HCT116 (cell line): ENCODE data around the gene CKMT2. TPM values are rescaled to one million over a fixed set of nuclear protein-coding genes. Genes with fewer than 3 reads are reported as not detected.

ENCODE experiments used
- ATAC-seq: fragments of 200-7000 bp; cut with Tn5 transposase; 2 replicates; pipeline ENCODE4 v1.9.1; 2020; ENCODE audit warnings: mild to moderate bottlenecking, moderate library complexity
- BruUV-seq: library from RNA; stranded (reverse); fragments of 400-500 nt; replicated peaks from 2 replicates; lab custom pipeline; 2021; lab: Mats Ljungman, UMichigan
- CTCF ChIA-PET: fragments of 300-600 bp; sonication (Branson Sonifier 250); formaldehyde crosslinking; loops from one replicate; lab custom pipeline; 2021; ENCODE audit warnings: antibody characterized with exemption; lab: Charles Lee
- POLR2A ChIA-PET: fragments of 300-600, 350-600 bp; sonication (Branson Sonifier 250); formaldehyde crosslinking; loops from one replicate; lab custom pipeline; 2021; ENCODE audit warnings: antibody characterized with exemption; lab: Charles Lee
- RAD21 ChIA-PET, 2 experiments: fragments of 300-600 bp; sonication (Branson Sonifier 250); formaldehyde crosslinking; loops; one replicate each; lab custom pipeline; 2023; ENCODE audit warnings: low total read pairs in 2 of 2; ENCODE audit not compliant: uncharacterized antibody in 2 of 2, unreplicated experiment in 2 of 2, low non-redundant PET in 1 of 2; lab: Charles Lee
- DNase-seq: peaks from one replicate; pipeline ENCODE4 v3.0.0-alpha.2; 2010; ENCODE audit warnings: low read depth, low spot score
- H2AFZ ChIP-seq: fragments of 200-600 bp; shearing (Covaris generic), sonication (generic); 2 replicates; pipeline ENCODE4 v1.6.1; 2017; ENCODE audit warnings: low read depth, mixed run types, mixed read lengths, antibody characterized with exemption, low read length; ENCODE audit not compliant: poor library complexity, severe bottlenecking
- H3K27ac ChIP-seq: 2 replicates; pipeline ENCODE4 v1.5.1; 2012; ENCODE audit warnings: low read depth, low read length
- H3K27me3 ChIP-seq: fragments of 200-600 bp; sonication (generic); 2 replicates; pipeline ENCODE4 v1.6.1; 2016; ENCODE audit warnings: mixed run types, low read length, mixed read lengths; ENCODE audit not compliant: insufficient read depth
- H3K36me3 ChIP-seq, 2 experiments: fragments of 200-500 bp in 1 of 2; fragments of 200-600 bp in 1 of 2; sonication (Bioruptor generic) in 1 of 2; sonication (generic) in 1 of 2; 2 replicates each; pipeline versions ENCODE4 v1.5.1 to v1.6.1; 2014 to 2016; ENCODE audit warnings: low read length in 2 of 2, inconsistent platforms in 1 of 2, mixed read lengths in 1 of 2, mixed run types in 1 of 2; ENCODE audit not compliant: insufficient read depth in 2 of 2, control insufficient read depth in 1 of 2
- H3K4me1 ChIP-seq, 2 experiments: fragments of 200-600 bp in 1 of 2; sonication (generic) in 1 of 2; 2 replicates each; pipeline versions ENCODE4 v1.5.1 to v1.6.1; 2012 to 2017; ENCODE audit warnings: low read length in 2 of 2, inconsistent platforms in 1 of 2, mild to moderate bottlenecking in 1 of 2, mixed read lengths in 1 of 2, mixed run types in 1 of 2, moderate library complexity in 1 of 2; ENCODE audit not compliant: insufficient read depth in 2 of 2, control insufficient read depth in 1 of 2
- H3K4me2 ChIP-seq: fragments of 200-600 bp; sonication (generic); 2 replicates; pipeline ENCODE4 v1.6.1; 2017; ENCODE audit warnings: mixed run types, low read length, mixed read lengths
- H3K4me3 ChIP-seq, 2 experiments: fragments of 200-600 bp in 1 of 2; sonication (generic) in 1 of 2; replicated peaks in 1 of 2; 2 replicates each; pipeline ENCODE4 v1.5.1; 2011 to 2016; ENCODE audit warnings: low read length in 2 of 2, control low read depth in 1 of 2, low read depth in 1 of 2, mild to moderate bottlenecking in 1 of 2, mixed read lengths in 1 of 2, mixed run types in 1 of 2
- H3K79me2 ChIP-seq: fragments of 200-600 bp; sonication (generic); 2 replicates; pipeline ENCODE4 v1.6.1; 2017; ENCODE audit warnings: mild to moderate bottlenecking, mixed run types, low read length, moderate library complexity, mixed read lengths; ENCODE audit not compliant: insufficient read depth
- H3K9ac ChIP-seq: fragments of 200-600 bp; sonication (generic); 2 replicates; pipeline ENCODE4 v1.6.1; 2016; ENCODE audit warnings: low read length, mixed read lengths
- H3K9me2 ChIP-seq: fragments of 200-600 bp; sonication (generic), shearing (Covaris generic); 2 replicates; pipeline ENCODE4 v1.6.1; 2017; ENCODE audit warnings: mixed run types, mild to moderate bottlenecking, moderate library complexity; ENCODE audit not compliant: insufficient read depth
- H3K9me3 ChIP-seq, 2 experiments: fragments of 200-500 bp in 1 of 2; fragments of 200-600 bp in 1 of 2; sonication (Bioruptor generic) in 1 of 2; sonication (generic) in 1 of 2; 2 replicates each; pipeline ENCODE4 v1.6.1; 2014 to 2017; ENCODE audit warnings: low read length in 2 of 2, mixed read lengths in 2 of 2, inconsistent platforms in 1 of 2, low read depth in 1 of 2, mild to moderate bottlenecking in 1 of 2, mixed run types in 1 of 2, moderate library complexity in 1 of 2; ENCODE audit not compliant: control insufficient read depth in 1 of 2, insufficient read depth in 1 of 2
- H4K20me1 ChIP-seq: fragments of 200-600 bp; sonication (generic), shearing (Covaris generic); 2 replicates; pipeline ENCODE4 v1.6.1; 2017; ENCODE audit warnings: mixed run types, mild to moderate bottlenecking, moderate library complexity; ENCODE audit not compliant: insufficient read depth
- CBX3 ChIP-seq: IDR thresholded peaks from 2 replicates; pipeline ENCODE4 v1.6.1; 2012; ENCODE audit warnings: low read depth
- CEBPB ChIP-seq: IDR thresholded peaks from 2 replicates; pipeline ENCODE4 v1.6.1; 2012; ENCODE audit warnings: low read depth
- EZH2 ChIP-seq: fragments of 200-600 bp; sonication (generic); IDR thresholded peaks from 2 replicates; pipeline ENCODE4 v1.6.1; 2017; ENCODE audit warnings: antibody characterized with exemption, mixed run types
- FOSL1 ChIP-seq: IDR thresholded peaks from 2 replicates; pipeline ENCODE4 v1.6.1; 2012; ENCODE audit warnings: low read depth
- SRF ChIP-seq: IDR thresholded peaks from 2 replicates; pipeline ENCODE4 v1.6.1; 2012; ENCODE audit warnings: low read depth
- YY1 ChIP-seq: IDR thresholded peaks from 2 replicates; pipeline ENCODE4 v1.6.1; 2011; ENCODE audit warnings: low read length, low read depth, moderate library complexity, mild to moderate bottlenecking; ENCODE audit not compliant: insufficient replicate concordance; ENCODE audit errors: extremely low read depth
- intact Hi-C: fragments of 100-400 bp; cut with micrococcal nuclease; formaldehyde crosslinking; loops from 2 replicates; pipeline ENCODE4 v1.10.0; 2022
- total RNA-seq: library from RNA; stranded (reverse); gene quantifications from one replicate; pipeline ENCODE4 v1.2.1, GENCODE V29; 2021; ENCODE audit not compliant: unreplicated experiment
- TF ChIP-seq, protein P1 (sequence below): IDR thresholded peaks from 2 replicates; pipeline ENCODE4 v1.6.1; 2012; ENCODE audit warnings: low read depth

Gene CKMT2
- total RNA-seq, 1 experiment from 2014 or later, result not detected

DNA sequence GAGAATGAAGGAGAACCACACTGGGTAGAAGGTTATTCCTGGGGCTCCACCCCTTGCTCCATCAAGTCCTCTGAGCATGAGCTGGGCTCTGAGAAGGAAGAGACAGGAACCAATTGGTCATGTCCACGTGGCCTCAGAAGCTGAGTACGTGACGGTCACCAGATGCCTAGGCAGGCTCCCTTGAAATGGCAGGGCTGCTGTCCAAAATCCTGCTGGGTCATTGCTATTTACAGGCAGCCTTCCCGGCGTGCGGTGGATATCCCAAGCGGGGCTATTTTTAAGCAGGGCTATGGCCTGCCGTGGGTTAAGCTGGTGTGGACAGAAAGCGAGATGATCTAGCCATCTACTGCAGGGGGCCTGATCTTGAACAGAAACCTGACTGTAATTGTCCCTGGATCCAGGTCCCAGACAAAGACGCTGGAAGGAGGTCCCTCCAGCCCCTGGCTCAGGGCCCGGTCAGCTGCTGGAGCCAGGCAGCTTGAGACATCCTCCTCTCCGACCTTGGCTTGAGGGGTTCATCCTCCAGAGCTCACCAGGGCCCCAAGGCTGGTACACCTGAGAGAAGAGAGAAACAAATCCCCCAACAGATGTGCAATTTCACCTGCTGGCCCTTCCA is 550 bp upstream of the CKMT2 start:
- 0 out of 4 replicates have a peak, but pooled peaks cover 0 to 2% of the 10 kb centered on the region in 2 experiments for H3K36me3 ChIP-seq
- ChIA-PET POLR2A (no interaction called here), CTCF (no interaction called here), RAD21 (no interaction called here)
- H3K9me3 ChIP-seq, result no peaks in the 10 kb centered on the region
- H3K4me1 ChIP-seq, result no peaks in the 10 kb centered on the region
- no peaks in the 10 kb centered on the region for H3K9me2 ChIP-seq
- no peaks in the 10 kb centered on the region for H4K20me1 ChIP-seq
- no peaks in the 10 kb centered on the region for H3K27me3 ChIP-seq
- intact Hi-C loops, result no loop called here
- H3K79me2 ChIP-seq, result no peaks in the 10 kb centered on the region
- ATAC-seq, result no peak
- no TSS peak for BruUV-seq
- TF ChIP-seq FOSL1, result no peak
- TF ChIP-seq SRF, result no peak
- TF ChIP-seq EZH2, result no peak
- TF ChIP-seq, protein P1, sequence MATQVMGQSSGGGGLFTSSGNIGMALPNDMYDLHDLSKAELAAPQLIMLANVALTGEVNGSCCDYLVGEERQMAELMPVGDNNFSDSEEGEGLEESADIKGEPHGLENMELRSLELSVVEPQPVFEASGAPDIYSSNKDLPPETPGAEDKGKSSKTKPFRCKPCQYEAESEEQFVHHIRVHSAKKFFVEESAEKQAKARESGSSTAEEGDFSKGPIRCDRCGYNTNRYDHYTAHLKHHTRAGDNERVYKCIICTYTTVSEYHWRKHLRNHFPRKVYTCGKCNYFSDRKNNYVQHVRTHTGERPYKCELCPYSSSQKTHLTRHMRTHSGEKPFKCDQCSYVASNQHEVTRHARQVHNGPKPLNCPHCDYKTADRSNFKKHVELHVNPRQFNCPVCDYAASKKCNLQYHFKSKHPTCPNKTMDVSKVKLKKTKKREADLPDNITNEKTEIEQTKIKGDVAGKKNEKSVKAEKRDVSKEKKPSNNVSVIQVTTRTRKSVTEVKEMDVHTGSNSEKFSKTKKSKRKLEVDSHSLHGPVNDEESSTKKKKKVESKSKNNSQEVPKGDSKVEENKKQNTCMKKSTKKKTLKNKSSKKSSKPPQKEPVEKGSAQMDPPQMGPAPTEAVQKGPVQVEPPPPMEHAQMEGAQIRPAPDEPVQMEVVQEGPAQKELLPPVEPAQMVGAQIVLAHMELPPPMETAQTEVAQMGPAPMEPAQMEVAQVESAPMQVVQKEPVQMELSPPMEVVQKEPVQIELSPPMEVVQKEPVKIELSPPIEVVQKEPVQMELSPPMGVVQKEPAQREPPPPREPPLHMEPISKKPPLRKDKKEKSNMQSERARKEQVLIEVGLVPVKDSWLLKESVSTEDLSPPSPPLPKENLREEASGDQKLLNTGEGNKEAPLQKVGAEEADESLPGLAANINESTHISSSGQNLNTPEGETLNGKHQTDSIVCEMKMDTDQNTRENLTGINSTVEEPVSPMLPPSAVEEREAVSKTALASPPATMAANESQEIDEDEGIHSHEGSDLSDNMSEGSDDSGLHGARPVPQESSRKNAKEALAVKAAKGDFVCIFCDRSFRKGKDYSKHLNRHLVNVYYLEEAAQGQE, result no peak
- TF ChIP-seq CBX3, result no peak
- no peak for TF ChIP-seq YY1
- no peak for TF ChIP-seq CEBPB
- H3K4me2 ChIP-seq, result no peak overlapping the region
- H2AFZ ChIP-seq, result no peak overlapping the region
- no peak for DNase-seq
- H3K9ac ChIP-seq, result no peak overlapping the region
- H3K4me3 ChIP-seq, result no peak overlapping the region
- H3K27ac ChIP-seq, result no peak overlapping the region
